ENCODE measurements around the gene KCNQ5.

The KCNQ5 gene

DNA sequence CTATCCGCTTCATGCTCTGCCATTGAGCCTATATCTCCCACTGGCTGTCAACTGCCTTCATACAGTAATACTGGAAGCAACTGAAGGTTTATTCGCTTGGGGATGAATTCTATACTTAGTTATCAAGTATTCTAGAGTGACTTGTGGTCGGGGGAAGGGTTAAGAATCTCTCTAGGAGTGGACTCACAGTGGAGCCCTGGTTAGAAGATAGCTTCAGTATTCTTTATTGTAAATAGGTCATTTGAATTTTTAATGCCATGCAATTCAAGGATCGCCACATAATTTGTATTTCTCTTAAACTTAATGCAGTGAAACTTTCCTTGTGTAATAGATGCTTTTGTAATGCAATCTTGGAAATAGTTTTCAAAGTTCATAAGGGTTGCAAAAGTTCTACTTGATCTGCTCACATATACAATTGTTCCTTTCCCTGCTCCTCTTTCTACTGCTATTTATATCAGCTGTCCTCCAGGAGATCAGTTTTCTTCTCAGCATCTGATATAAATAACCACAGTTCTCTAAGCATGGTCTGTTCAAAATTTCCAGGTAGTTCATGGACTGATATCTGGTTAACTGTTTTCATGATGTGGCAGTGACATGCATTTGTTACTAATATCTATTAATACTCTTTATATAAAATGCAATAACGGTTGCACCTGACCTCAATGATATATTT lies 120.3 kb downstream of the KCNQ5 start:
- DNase-seq (ENCODE audit: low read depth): no peak

DNA sequence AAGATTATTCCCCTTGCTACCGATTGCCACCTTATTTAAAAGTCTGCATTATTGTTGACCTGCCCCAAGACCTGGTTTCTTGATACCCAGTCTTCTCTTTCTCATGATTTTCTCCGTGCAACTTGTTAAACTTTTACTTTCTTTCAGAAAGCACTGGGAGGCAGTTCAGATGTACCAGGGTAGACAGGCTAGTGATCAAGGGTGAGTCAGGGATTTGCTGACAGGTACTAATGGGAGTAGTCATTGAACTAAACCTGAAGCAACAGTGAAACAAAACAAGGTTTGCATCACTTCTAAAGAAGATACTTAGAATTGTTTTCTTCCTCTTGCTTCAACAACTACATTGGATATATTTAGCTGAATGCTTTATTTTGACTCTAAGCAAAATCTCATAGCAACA lies 124.4 kb downstream of the KCNQ5 start:
- DNase-seq (ENCODE audit: low read depth): no peak

- no peak for DNase-seq (ENCODE audit: low read depth)
Measured at GRCh38 chr6:72748759-72749158, 126.9 kb downstream of the KCNQ5 start.

- DNase-seq (ENCODE audit: low read depth): no peak
Measured at GRCh38 chr6:72755752-72756151, 133.9 kb downstream of the KCNQ5 start.

DNA sequence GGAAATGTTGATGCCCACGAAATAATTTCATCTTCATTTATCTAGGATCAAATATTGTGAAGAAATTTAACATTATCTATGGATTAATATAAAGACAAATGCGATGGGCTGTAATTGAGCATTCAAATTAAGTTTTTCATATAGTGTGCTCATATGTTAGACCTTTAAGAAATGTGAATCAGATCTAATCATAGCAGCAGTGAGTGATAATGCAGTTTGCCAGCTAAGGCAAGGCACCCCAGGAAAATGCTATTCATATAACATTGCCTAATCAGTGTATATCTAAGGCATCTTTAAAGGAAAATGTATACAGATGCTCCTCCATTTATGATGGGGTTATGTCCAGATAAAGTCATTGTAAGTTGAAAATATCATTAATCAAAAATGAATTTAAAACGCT lies 135.2 kb downstream of the KCNQ5 start:
- DNase-seq (ENCODE audit: low read depth): no peak

GRCh38 chr6:72757926-72758325 lies 136.1 kb downstream of the KCNQ5 start:
- no peak for DNase-seq (ENCODE audit: low read depth)

- no peak for DNase-seq (ENCODE audit: low read depth)
Measured at GRCh38 chr6:72758901-72759300, 137.0 kb downstream of the KCNQ5 start.

GRCh38 chr6:72760114-72760793 lies 138.4 kb downstream of the KCNQ5 start:
- DNase-seq (ENCODE audit: low read depth): no peak

DNA sequence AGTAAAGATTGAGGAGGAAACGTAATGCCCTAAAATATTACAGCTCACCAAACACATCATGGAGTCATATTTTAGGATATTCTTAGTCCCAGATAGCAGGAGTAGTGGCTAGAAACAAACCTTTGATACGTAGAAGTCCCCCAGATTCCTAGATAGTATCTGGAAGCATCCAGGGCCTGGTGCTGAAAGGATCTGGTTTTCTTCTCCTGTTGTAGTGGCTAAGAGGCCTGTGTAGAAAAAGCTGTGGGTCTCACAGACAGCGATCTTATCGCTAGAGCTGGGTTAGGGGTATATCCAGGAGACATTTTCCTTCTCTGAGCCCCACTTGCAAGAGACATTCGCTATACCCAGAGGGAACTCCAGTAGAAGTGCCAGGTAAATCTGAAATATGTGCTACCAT lies 139.9 kb downstream of the KCNQ5 start:
- no peak for DNase-seq (ENCODE audit: low read depth)

DNA sequence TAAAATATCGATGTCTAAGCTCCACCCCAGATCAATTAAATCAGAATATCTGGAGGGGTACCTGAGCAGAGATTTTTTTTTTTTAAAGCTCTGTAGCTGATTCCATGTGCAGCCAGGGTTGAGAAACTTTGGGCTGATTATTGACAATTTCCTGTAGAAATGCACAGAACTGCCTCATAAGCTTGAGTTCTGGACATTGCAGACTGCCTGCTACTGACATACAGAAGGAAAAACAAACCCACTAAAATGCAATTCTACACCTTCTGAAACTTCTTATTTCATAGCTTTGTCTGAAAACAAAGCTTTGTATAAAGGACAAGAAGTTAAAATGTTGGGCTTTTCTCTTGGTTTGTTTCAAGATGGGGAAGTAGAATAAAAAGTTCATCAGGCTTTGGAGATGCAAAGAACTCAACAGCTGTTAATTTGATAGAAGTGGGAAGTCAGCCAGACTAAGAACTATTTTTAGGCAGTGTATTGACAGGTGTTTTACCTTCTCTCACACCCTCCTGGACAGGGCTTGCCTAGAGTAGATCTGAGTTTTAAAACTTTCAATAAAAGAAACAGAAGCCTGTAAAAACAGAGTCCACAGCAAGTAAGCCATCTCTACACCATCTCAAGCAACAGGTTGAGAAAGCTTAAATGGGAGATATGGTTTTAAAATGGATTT lies 147.7 kb downstream of the KCNQ5 start:
- DNase-seq (ENCODE audit: low read depth): no peak

- DNase-seq (ENCODE audit: low read depth): no peak
Measured at GRCh38 chr6:72770959-72771358, 149.1 kb downstream of the KCNQ5 start.

GRCh38 chr6:72776456-72776855 lies 154.6 kb downstream of the KCNQ5 start:
- no peak for DNase-seq (ENCODE audit: low read depth)

DNA sequence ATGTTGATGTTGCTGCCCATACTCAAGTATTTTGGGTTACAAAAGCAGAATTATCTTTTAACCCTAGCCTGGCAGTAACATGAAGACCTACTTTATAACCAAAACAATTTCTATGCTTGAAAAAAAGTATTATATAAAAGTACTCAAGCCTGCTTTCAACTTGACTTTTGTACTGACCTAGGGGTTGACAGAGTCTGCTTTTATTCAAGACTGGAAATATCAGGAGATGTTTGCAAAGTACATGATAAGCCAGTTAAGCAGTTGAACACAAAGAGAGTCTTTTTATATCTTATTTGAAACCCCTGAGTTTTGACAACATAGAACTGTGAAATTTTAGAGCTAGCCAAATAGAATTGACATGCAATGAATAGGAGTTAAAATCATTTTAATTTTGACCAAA lies 159.8 kb downstream of the KCNQ5 start:
- DNase-seq (ENCODE audit: low read depth): no peak

- DNase-seq (ENCODE audit: low read depth): no peak
Measured at GRCh38 chr6:72783035-72783434, 161.2 kb downstream of the KCNQ5 start.

GRCh38 chr6:72783666-72784065 lies 161.8 kb downstream of the KCNQ5 start:
- DNase-seq (ENCODE audit: low read depth): no peak

GRCh38 chr6:72784071-72784470 lies 162.2 kb downstream of the KCNQ5 start:
- no peak for DNase-seq (ENCODE audit: low read depth)

DNA sequence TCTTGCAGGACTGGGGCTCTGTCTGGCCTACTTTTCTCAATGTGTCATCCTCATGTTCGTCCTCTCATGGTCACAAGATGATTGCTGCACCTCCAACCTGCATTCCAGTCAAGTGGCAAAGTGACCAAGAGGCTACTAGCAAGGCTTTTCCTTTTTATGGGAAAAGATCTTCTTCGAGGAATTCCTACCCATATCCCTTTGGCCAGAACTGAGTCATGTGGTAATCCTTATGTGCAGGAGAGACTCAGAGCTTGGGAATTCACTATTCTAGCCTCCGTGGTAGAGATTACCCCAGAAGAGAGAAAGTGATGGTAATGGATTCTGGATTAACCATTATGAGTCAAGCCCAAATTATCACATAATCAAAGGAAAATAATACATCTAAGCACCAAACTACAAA lies 162.7 kb downstream of the KCNQ5 start:
- no peak for DNase-seq (ENCODE audit: low read depth)

DNA sequence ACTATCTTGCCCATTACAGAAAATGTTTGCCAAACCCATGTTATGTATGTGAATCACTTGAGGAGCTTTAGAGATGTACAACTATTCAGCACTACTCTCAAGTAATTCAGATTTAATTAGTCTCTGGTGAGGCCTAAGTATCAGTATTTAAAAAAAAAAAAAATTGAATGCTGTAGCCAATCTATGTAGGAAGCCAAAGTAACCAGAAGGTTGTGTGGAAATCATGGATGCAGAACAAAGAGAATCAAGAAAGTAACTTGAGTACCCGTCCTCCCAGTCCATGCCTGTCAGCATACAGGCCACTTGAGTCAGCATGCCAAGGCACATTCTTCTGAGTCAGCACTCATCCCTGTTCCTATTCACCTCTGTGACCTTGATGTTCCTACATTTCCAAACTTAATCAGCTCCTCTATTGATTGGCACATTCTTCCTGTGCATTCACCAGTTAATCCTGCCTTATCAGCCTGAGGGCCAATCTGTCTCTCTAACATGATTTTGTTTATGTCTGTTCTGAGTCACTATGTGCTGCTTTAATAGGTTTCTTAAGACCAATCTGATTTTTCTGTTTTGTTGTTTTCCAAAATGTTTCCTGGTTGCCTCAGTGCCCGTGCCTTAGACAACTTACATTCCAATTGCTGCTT lies 165.6 kb downstream of the KCNQ5 start:
- no peak for DNase-seq (ENCODE audit: low read depth)

- no peak for DNase-seq (ENCODE audit: low read depth)
Measured at GRCh38 chr6:72788188-72788587, 166.3 kb downstream of the KCNQ5 start.

DNA sequence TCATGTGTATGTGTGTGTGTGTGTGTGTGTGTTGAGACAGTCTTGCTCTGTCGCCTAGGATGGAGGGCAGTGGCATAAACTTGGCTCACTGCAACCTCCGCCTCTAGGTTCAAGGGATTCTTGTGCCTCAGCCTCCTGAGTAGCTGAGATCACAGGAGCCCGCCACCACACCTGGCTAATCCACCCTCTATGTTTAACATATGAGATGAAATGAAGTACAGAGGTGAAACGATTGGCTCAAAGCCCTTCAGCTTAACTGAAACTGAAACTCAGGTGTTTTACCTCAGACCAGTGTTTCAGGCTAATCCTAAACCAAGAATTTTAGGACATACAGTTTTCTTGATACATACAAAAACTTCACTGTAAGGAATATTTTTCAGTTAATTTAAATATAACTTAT lies 167.3 kb downstream of the KCNQ5 start:
- no peak for DNase-seq (ENCODE audit: low read depth)

- no peak for DNase-seq (ENCODE audit: low read depth)
Measured at GRCh38 chr6:72792692-72793091, 170.8 kb downstream of the KCNQ5 start.

DNA sequence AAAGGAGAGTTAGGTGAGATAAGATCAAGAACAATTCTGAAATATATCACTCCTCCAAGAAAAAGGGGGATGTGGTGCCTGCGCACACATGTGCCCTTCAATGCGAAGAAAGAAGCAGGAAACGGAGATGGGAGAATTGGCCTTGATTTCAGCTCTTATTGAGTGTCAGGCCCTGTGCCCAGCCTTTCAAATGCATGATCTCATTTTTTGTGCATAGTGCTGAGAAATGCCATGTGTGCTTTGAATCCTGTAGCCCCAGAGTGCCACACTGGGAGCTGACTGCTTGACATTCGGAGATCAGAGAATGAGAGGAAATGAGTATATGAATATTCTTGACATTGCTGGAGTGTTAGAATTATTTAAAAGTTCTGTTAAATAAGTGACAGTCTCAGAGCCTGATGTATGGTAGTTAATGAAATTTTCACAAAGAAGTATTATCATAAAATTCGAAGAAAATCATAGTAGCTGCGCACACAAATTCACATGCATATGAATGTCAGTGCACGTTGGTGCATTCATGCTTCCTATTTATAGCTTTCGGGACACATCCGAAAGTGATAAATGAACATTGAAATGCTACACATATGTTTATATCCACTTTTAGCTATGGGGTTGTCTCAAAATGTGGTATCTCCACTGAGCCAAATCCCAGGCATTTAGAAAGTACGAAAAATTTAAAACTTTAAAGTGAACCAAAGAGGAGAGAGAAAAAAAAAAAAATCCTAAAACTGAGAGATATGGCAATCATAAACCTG lies 172.0 kb downstream of the KCNQ5 start:
- DNase-seq (ENCODE audit: low read depth): no peak
